ENCODE measurements around the gene BLOC1S5.

The BLOC1S5 gene

GRCh38 chr6:8059129-8059528 lies 5.1 kb downstream of the BLOC1S5 start:
- Histone ChIP-seq H3F3A (ENCODE audit: low read depth) (no peaks in the 10 kb centered on the region), H3K9me3 (ENCODE audit: insufficient read depth, low read depth, low read length) (no peaks in the 10 kb centered on the region), H3K4me2 (ENCODE audit: low read depth, low read length, poor library complexity, severe bottlenecking) (peak overlapping the region; percentile 40), H3K9ac (ENCODE audit: low read depth, low read length, poor library complexity, severe bottlenecking) (no peak overlapping the region), H3K36me3 (ENCODE audit: insufficient read depth, low read length) (peaks cover 4% of the 10 kb centered on the region; the same call in 1 of the 2 replicates), H2AFZ (ENCODE audit: low read length) (no peak overlapping the region), H3K79me2 (ENCODE audit: insufficient read depth, low read length) (peaks cover 29% of the 10 kb centered on the region), H3K9me2 (replicated peaks; ENCODE audit: low read depth, low read length) (no peaks in the 10 kb centered on the region), H3K27me3 (ENCODE audit: insufficient read depth, low read length, poor library complexity, severe bottlenecking) (no peaks in the 10 kb centered on the region), H3K4me1 (ENCODE audit: insufficient read depth, low read length, poor library complexity, severe bottlenecking) (peaks cover 10% of the 10 kb centered on the region), H4K20me1 (ENCODE audit: insufficient read depth, low read length, poor library complexity, severe bottlenecking) (peaks cover 8% of the 10 kb centered on the region), H3K4me3 (ENCODE audit: low read length, poor library complexity, severe bottlenecking) (no peak overlapping the region)
- no peak for TF ChIP-seq EZH2phosphoT487 (IDR thresholded peaks at IDR 0.05; ENCODE audit: borderline replicate concordance)
- peak; percentile 58 for TF ChIP-seq CTCF (conservative IDR thresholded peaks at IDR 0.05; ENCODE audit: low read length)

GRCh38 chr6:8057793-8058192 lies 6.4 kb downstream of the BLOC1S5 start:
- Histone ChIP-seq H4K20me1 (ENCODE audit: insufficient read depth, low read length, poor library complexity, severe bottlenecking) (peaks cover 8% of the 10 kb centered on the region), H3K27me3 (ENCODE audit: insufficient read depth, low read length, poor library complexity, severe bottlenecking) (no peaks in the 10 kb centered on the region), H3K4me1 (ENCODE audit: insufficient read depth, low read length, poor library complexity, severe bottlenecking) (peaks cover 10% of the 10 kb centered on the region), H3K9me3 (ENCODE audit: insufficient read depth, low read depth, low read length) (no peaks in the 10 kb centered on the region), H3K4me3 (ENCODE audit: low read length, poor library complexity, severe bottlenecking) (no peak overlapping the region), H3K79me2 (ENCODE audit: insufficient read depth, low read length) (peaks cover 16% of the 10 kb centered on the region; the same call in 1 of the 2 replicates), H3K36me3 (ENCODE audit: insufficient read depth, low read length) (peaks cover 4% of the 10 kb centered on the region; the same call in 1 of the 2 replicates), H3F3A (ENCODE audit: low read depth) (no peaks in the 10 kb centered on the region), H3K9ac (ENCODE audit: low read depth, low read length, poor library complexity, severe bottlenecking) (peak overlapping the region; percentile 31), H2AFZ (ENCODE audit: low read length) (no peak overlapping the region), H3K4me2 (ENCODE audit: low read depth, low read length, poor library complexity, severe bottlenecking) (no peak overlapping the region), H3K9me2 (replicated peaks; ENCODE audit: low read depth, low read length) (no peaks in the 10 kb centered on the region)
- TF ChIP-seq EZH2phosphoT487 (IDR thresholded peaks at IDR 0.05; ENCODE audit: borderline replicate concordance) (no peak), CTCF (conservative IDR thresholded peaks at IDR 0.05; ENCODE audit: low read length) (no peak)

GRCh38 chr6:8057263-8057662 lies 6.9 kb downstream of the BLOC1S5 start:
- Histone ChIP-seq H3K9me2 (replicated peaks; ENCODE audit: low read depth, low read length) (no peaks in the 10 kb centered on the region), H3K4me2 (ENCODE audit: low read depth, low read length, poor library complexity, severe bottlenecking) (no peak overlapping the region), H3K27me3 (ENCODE audit: insufficient read depth, low read length, poor library complexity, severe bottlenecking) (no peaks in the 10 kb centered on the region), H3K4me1 (ENCODE audit: insufficient read depth, low read length, poor library complexity, severe bottlenecking) (peaks cover 5% of the 10 kb centered on the region), H4K20me1 (ENCODE audit: insufficient read depth, low read length, poor library complexity, severe bottlenecking) (peaks cover 8% of the 10 kb centered on the region), H3K36me3 (ENCODE audit: insufficient read depth, low read length) (peaks cover 4% of the 10 kb centered on the region; the same call in 1 of the 2 replicates), H3K4me3 (ENCODE audit: low read length, poor library complexity, severe bottlenecking) (no peak overlapping the region), H2AFZ (ENCODE audit: low read length) (no peak overlapping the region), H3K9me3 (ENCODE audit: insufficient read depth, low read depth, low read length) (no peaks in the 10 kb centered on the region), H3K9ac (ENCODE audit: low read depth, low read length, poor library complexity, severe bottlenecking) (peak overlapping the region; percentile 31), H3K79me2 (ENCODE audit: insufficient read depth, low read length) (peaks cover 11% of the 10 kb centered on the region; the same call in 1 of the 2 replicates), H3F3A (ENCODE audit: low read depth) (no peaks in the 10 kb centered on the region)
- no peak for TF ChIP-seq CTCF (conservative IDR thresholded peaks at IDR 0.05; ENCODE audit: low read length)
- no peak for TF ChIP-seq EZH2phosphoT487 (IDR thresholded peaks at IDR 0.05; ENCODE audit: borderline replicate concordance)
